ENCODE measurements around the gene NRAP.

The NRAP gene

DNA sequence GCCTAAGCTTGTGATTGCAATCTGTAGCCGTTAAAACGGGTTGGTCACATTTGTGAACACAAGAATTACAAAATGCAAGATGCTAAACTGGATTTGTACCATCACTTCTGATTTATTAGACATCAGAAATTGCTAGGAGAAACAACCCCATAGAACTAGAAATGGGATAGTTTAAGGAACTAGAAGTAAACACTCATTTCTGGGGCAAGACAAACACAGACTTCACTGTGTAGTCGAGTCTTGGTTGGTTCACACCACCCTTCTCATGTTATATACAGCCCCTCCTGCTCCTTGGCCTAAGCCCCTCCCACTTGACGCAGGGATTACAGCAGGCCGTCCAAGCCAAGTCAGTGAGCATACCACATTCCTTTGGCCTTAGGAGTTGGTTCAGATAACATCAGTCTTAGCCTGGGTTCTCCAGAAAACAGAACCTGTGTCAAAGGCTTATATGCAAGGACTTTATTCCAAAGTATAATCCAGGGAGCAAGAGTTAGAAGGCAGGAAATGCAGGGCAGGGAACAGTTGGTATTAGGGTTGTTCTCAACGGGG, 2.0 kb upstream of the NRAP start:
- no peaks in the 10 kb centered on the region for H3K27me3 ChIP-seq (ENCODE audit: insufficient read depth, low read length, poor library complexity)
- no peaks in the 10 kb centered on the region for H3K79me2 ChIP-seq (ENCODE audit: insufficient read depth, low read length)
- no peak overlapping the region for H3K4me3 ChIP-seq (ENCODE audit: low read depth in 1 of 2, low read length in 2 of 2)
- DNase-seq (no peak), ATAC-seq (ENCODE audit: insufficient read depth, low read depth) (no peak)
- H3K9me3 ChIP-seq (ENCODE audit: insufficient read depth, low read length, severe bottlenecking): no peaks in the 10 kb centered on the region
- no peak overlapping the region for H3K4me2 ChIP-seq (ENCODE audit: insufficient read depth, low read length)
- H4K20me1 ChIP-seq (ENCODE audit: insufficient read depth, low read length): no peaks in the 10 kb centered on the region
- H3K36me3 ChIP-seq (ENCODE audit: insufficient read depth, low read length): no peaks in the 10 kb centered on the region
- H2AFZ ChIP-seq (ENCODE audit: low read depth, low read length): no peak overlapping the region
- H3K27ac ChIP-seq (ENCODE audit: low read length): no peak overlapping the region
- H3K4me1 ChIP-seq (ENCODE audit: insufficient read depth, low read length): peaks cover 4% of the 10 kb centered on the region; the same call in 1 of the 2 replicates
- TF ChIP-seq EZH2 (IDR thresholded peaks at IDR 0.05; ENCODE audit: borderline replicate concordance, low read depth, low read length, severe bottlenecking) (no peak), CTCF (IDR thresholded peaks at IDR 0.05; ENCODE audit: borderline replicate concordance, extremely low read depth, low read length, poor library complexity, severe bottlenecking) (no peak)
- H3K9ac ChIP-seq (ENCODE audit: low read depth, low read length): no peak overlapping the region

GRCh38 chr10:113665352-113665751, 1.5 kb upstream of the NRAP start:
- DNase-seq: no peak
- Histone ChIP-seq H3K4me2 (ENCODE audit: insufficient read depth, low read length) (no peak overlapping the region), H3K36me3 (ENCODE audit: insufficient read depth, low read length) (no peaks in the 10 kb centered on the region), H3K27me3 (ENCODE audit: insufficient read depth, low read length, poor library complexity) (no peaks in the 10 kb centered on the region), H3K4me3 (ENCODE audit: low read depth in 1 of 2, low read length in 2 of 2) (no peak overlapping the region), H4K20me1 (ENCODE audit: insufficient read depth, low read length) (no peaks in the 10 kb centered on the region), H3K79me2 (ENCODE audit: insufficient read depth, low read length) (no peaks in the 10 kb centered on the region), H3K4me1 (ENCODE audit: insufficient read depth, low read length) (peaks cover 4% of the 10 kb centered on the region; the same call in 1 of the 2 replicates), H3K27ac (ENCODE audit: low read length) (no peak overlapping the region), H2AFZ (ENCODE audit: low read depth, low read length) (no peak overlapping the region), H3K9me3 (ENCODE audit: insufficient read depth, low read length, severe bottlenecking) (no peaks in the 10 kb centered on the region), H3K9ac (ENCODE audit: low read depth, low read length) (no peak overlapping the region)
- no peak for ATAC-seq (ENCODE audit: insufficient read depth, low read depth)
- no peak for TF ChIP-seq EZH2 (IDR thresholded peaks at IDR 0.05; ENCODE audit: borderline replicate concordance, low read depth, low read length, severe bottlenecking)
- TF ChIP-seq CTCF (IDR thresholded peaks at IDR 0.05; ENCODE audit: borderline replicate concordance, extremely low read depth, low read length, poor library complexity, severe bottlenecking): no peak

- no peak overlapping the region for H3K4me3 ChIP-seq (ENCODE audit: low read depth in 1 of 2, low read length in 2 of 2)
- no peak overlapping the region for H3K27ac ChIP-seq (ENCODE audit: low read length)
- no peaks in the 10 kb centered on the region for H3K9me3 ChIP-seq (ENCODE audit: insufficient read depth, low read length, severe bottlenecking)
- H3K4me1 ChIP-seq (ENCODE audit: insufficient read depth, low read length): peaks cover 4% of the 10 kb centered on the region; the same call in 1 of the 2 replicates
- ATAC-seq (ENCODE audit: insufficient read depth, low read depth) (no peak), DNase-seq (no peak)
- H3K79me2 ChIP-seq (ENCODE audit: insufficient read depth, low read length): no peaks in the 10 kb centered on the region
- peaks cover 4% of the 10 kb centered on the region for H3K27me3 ChIP-seq (ENCODE audit: insufficient read depth, low read length, poor library complexity)
- no peaks in the 10 kb centered on the region for H3K36me3 ChIP-seq (ENCODE audit: insufficient read depth, low read length)
- no peak overlapping the region for H3K4me2 ChIP-seq (ENCODE audit: insufficient read depth, low read length)
- TF ChIP-seq CTCF (IDR thresholded peaks at IDR 0.05; ENCODE audit: borderline replicate concordance, extremely low read depth, low read length, poor library complexity, severe bottlenecking): no peak
- TF ChIP-seq EZH2 (IDR thresholded peaks at IDR 0.05; ENCODE audit: borderline replicate concordance, low read depth, low read length, severe bottlenecking): no peak
- H4K20me1 ChIP-seq (ENCODE audit: insufficient read depth, low read length): no peaks in the 10 kb centered on the region
- H3K9ac ChIP-seq (ENCODE audit: low read depth, low read length): no peak overlapping the region
- no peak overlapping the region for H2AFZ ChIP-seq (ENCODE audit: low read depth, low read length)
These were observed 699 bp downstream of the NRAP start for GRCh38 chr10:113663142-113663541.

All from DND-41 (cell line).